ENCODE data around the gene CD79A. TPM values are rescaled to one million over a fixed set of nuclear protein-coding genes. Genes with fewer than 3 reads are reported as not detected.
A peak's percentile ranks its signal among the peaks of the same experiment; 100 is the strongest.

CD79A gene
- total and polyA plus RNA-seq, 4 experiments from 2014 or later: 0.93 to 29.7 (median 3.2) TPM

GRCh38 chr19:41853768-41854167 lies 23.3 kb upstream of the CD79A start:
- Mint-ChIP-seq H3K27me3 (peaks cover 0 to 5% of the 10 kb centered on the region in 2 donors), H3K27ac (no peak overlapping the region), H3K4me3 (no peak overlapping the region), H3K36me3 (no peaks in the 10 kb centered on the region), H3K9me3 (no peaks in the 10 kb centered on the region), H3K4me1 (no peaks in the 10 kb centered on the region)
- intact Hi-C loops (cut with micrococcal nuclease): no loop called here
- H3K27me3 ChIP-seq (ENCODE audit: insufficient read depth, low read length): no peaks in the 10 kb centered on the region
- no peak overlapping the region for H3K27ac ChIP-seq (ENCODE audit: low read depth, low read length)
- peaks cover under 1% of the 10 kb centered on the region for H3K4me1 ChIP-seq (ENCODE audit: insufficient read depth, low read length)
- no peak for DNase-seq
- ChIA-PET CTCF (ENCODE audit: partially characterized antibody) (interaction anchor here (1.6 kb wide), 1 partner anchor 18 kb away, joined by 4 read pairs; no protein-coding TSS in a partner anchor), POLR2A (ENCODE audit: partially characterized antibody) (no interaction called here)
- H3K36me3 ChIP-seq (ENCODE audit: insufficient read depth, low read length): no peaks in the 10 kb centered on the region
- no peaks in the 10 kb centered on the region for H3K9me3 ChIP-seq (ENCODE audit: control insufficient read depth in 1 of 2, low read length in 2 of 2)
- H3K4me3 ChIP-seq (ENCODE audit: low read length in 2 of 2): no peak overlapping the region

GRCh38 chr19:41859213-41859617 lies 17.9 kb upstream of the CD79A start:
- Mint-ChIP-seq H3K36me3 (peaks cover 29 to 42% of the 10 kb centered on the region in 2 donors), H3K27ac (peak overlapping the region; percentile 91 to 100 (median 98)), H3K4me3 (peak overlapping the region; percentile 85 to 98 (median 93)), H3K9me3 (no peaks in the 10 kb centered on the region), H3K27me3 (peaks cover 0 to 3% of the 10 kb centered on the region in 2 donors), H3K4me1 (peaks cover 32 to 50% (median 39%) of the 10 kb centered on the region in 4 donors)
- DNase-seq: no peak
- Histone ChIP-seq H3K27me3 (ENCODE audit: insufficient read depth, low read length) (no peaks in the 10 kb centered on the region), H3K9me3 (ENCODE audit: control insufficient read depth in 1 of 2, low read length in 2 of 2) (no peaks in the 10 kb centered on the region), H3K27ac (ENCODE audit: low read depth, low read length) (peak overlapping the region; percentile 96), H3K4me1 (ENCODE audit: insufficient read depth, low read length) (peaks cover 44% of the 10 kb centered on the region), H3K4me3 (ENCODE audit: low read length in 2 of 2) (peak overlapping the region in 1 of 2 donors; percentile 82), H3K36me3 (ENCODE audit: insufficient read depth, low read length) (peaks cover 32% of the 10 kb centered on the region)
- ChIA-PET CTCF (ENCODE audit: partially characterized antibody) (interaction anchor here (0.9 to 8.8 kb wide), 12 partner anchors 8 to 176 kb away, joined by 3 to 125 read pairs (median 8); partner anchors contain the start of genes CD79A, ERFL and RABAC1), POLR2A (ENCODE audit: partially characterized antibody) (interaction anchor here (0.6 to 7.8 kb wide), 22 partner anchors 7 to 596 kb away, joined by 3 to 261 read pairs (median 8); partner anchors contain the start of genes ARHGEF1, CD79A, GSK3A and HNRNPUL1)
- intact Hi-C loops (cut with micrococcal nuclease): loop anchor here (1.0 to 2.0 kb wide), 6 partner anchors 16 to 176 kb away; partner anchors contain the start of gene RABAC1

- no peaks in the 10 kb centered on the region for H3K27me3 ChIP-seq (ENCODE audit: insufficient read depth, low read length)
- POLR2A ChIA-PET (ENCODE audit: partially characterized antibody): interaction anchor here (0.6 to 7.8 kb wide), 28 partner anchors 8 to 596 kb away, joined by 3 to 261 read pairs (median 6); partner anchors contain the start of genes ARHGEF1, CD79A, ERFL and GSK3A
- peak; percentile 97 to 99 (median 98) for DNase-seq
- Mint-ChIP-seq H3K4me1 (peaks cover 34 to 56% (median 42%) of the 10 kb centered on the region in 4 donors), H3K27ac (peak within 1 kb of the TSS; percentile 91 to 100 (median 98)), H3K9me3 (no peaks in the 10 kb centered on the region), H3K36me3 (peaks cover 35 to 48% of the 10 kb centered on the region in 2 donors), H3K4me3 (peak within 1 kb of the TSS; percentile 89 to 98 (median 94)), H3K27me3 (no peaks in the 10 kb centered on the region)
- H3K4me3 ChIP-seq (ENCODE audit: low read length in 2 of 2): peak within 1 kb of the TSS; percentile 82 to 86
- peaks cover 38% of the 10 kb centered on the region for H3K36me3 ChIP-seq (ENCODE audit: insufficient read depth, low read length)
- peaks cover 50% of the 10 kb centered on the region for H3K4me1 ChIP-seq (ENCODE audit: insufficient read depth, low read length)
- CTCF ChIA-PET (ENCODE audit: partially characterized antibody): interaction anchor here (0.6 to 8.8 kb wide), 16 partner anchors 8 to 175 kb away, joined by 3 to 125 read pairs (median 6); partner anchors contain the start of genes CD79A, ERFL and RABAC1
- no peaks in the 10 kb centered on the region for H3K9me3 ChIP-seq (ENCODE audit: control insufficient read depth in 1 of 2, low read length in 2 of 2)
- intact Hi-C loops (cut with micrococcal nuclease): loop anchor here (1.0 to 5.0 kb wide), 9 partner anchors 11 to 217 kb away; partner anchors contain the start of genes RABAC1 and ZNF574
- peak within 1 kb of the TSS; percentile 96 for H3K27ac ChIP-seq (ENCODE audit: low read depth, low read length)
Observed at GRCh38 chr19:41859618-41860418, 17.3 kb upstream of the CD79A start, which contains the start of gene RPS19. TSS of gene RPS19 (plus strand) at chr19:41860255. CDS start at chr19:41860775, 520 bp downstream.

GRCh38 chr19:41860419-41861115 lies 16.5 kb upstream of the CD79A start:
- intact Hi-C loops (cut with micrococcal nuclease): loop anchor here (1.0 to 5.0 kb wide), 3 partner anchors 11 to 217 kb away; partner anchors contain the start of gene ZNF574
- Histone ChIP-seq H3K4me1 (ENCODE audit: insufficient read depth, low read length) (peaks cover 57% of the 10 kb centered on the region), H3K27me3 (ENCODE audit: insufficient read depth, low read length) (no peaks in the 10 kb centered on the region), H3K9me3 (ENCODE audit: control insufficient read depth in 1 of 2, low read length in 2 of 2) (no peaks in the 10 kb centered on the region), H3K27ac (ENCODE audit: low read depth, low read length) (peak overlapping the region; percentile 96), H3K4me3 (ENCODE audit: low read length in 2 of 2) (peak overlapping the region; percentile 82 to 86), H3K36me3 (ENCODE audit: insufficient read depth, low read length) (peaks cover 46% of the 10 kb centered on the region)
- Mint-ChIP-seq H3K4me3 (peak overlapping the region; percentile 89 to 95 (median 92)), H3K27ac (peak overlapping the region; percentile 91 to 96 (median 95)), H3K9me3 (no peaks in the 10 kb centered on the region), H3K27me3 (no peaks in the 10 kb centered on the region), H3K36me3 (peaks cover 35 to 51% of the 10 kb centered on the region in 2 donors), H3K4me1 (peaks cover 34 to 56% (median 44%) of the 10 kb centered on the region in 4 donors)
- POLR2A ChIA-PET (ENCODE audit: partially characterized antibody): interaction anchor here (0.8 to 7.8 kb wide), 21 partner anchors 9 to 597 kb away, joined by 3 to 261 read pairs (median 8); partner anchors contain the start of genes ARHGEF1, CD79A, ERFL and HNRNPUL1
- DNase-seq: peak in 1 of 5 donors; percentile 29
- CTCF ChIA-PET (ENCODE audit: partially characterized antibody): interaction anchor here (0.6 to 8.8 kb wide), 14 partner anchors 9 to 174 kb away, joined by 3 to 125 read pairs (median 6); partner anchors contain the start of genes CD79A, ERFL and RABAC1

- ChIA-PET POLR2A (ENCODE audit: partially characterized antibody) (interaction anchor here (1.5 to 7.8 kb wide), 10 partner anchors 9 to 97 kb away, joined by 4 to 261 read pairs (median 14); partner anchors contain the start of genes ARHGEF1, CD79A, ERFL and RABAC1), CTCF (ENCODE audit: partially characterized antibody) (interaction anchor here (0.8 to 8.8 kb wide), 7 partner anchors 13 to 174 kb away, joined by 3 to 125 read pairs (median 11); partner anchors contain the start of genes CD79A and ERFL)
Observed at GRCh38 chr19:41861116-41861768, 15.8 kb upstream of the CD79A start.

DNA sequence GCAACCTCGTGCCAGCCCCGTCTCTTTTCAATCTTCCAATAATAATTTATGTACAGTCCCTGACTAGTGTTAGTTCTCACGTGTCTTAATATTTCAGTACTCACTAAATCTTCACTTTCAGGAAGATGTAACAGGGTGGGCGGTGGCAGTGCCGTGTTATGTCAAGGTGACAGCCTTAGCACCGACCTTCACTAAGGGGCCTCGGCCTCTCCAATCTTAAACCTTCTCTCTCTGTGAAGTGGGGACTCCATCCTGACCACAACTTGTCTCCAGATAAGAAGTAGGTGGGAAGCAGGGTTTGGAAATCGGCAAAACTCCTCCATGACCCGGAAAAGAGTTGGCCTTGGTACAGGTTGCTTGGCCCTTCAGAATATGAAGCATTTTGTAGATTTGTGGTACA lies 15.2 kb upstream of the CD79A start:
- no peaks in the 10 kb centered on the region for H3K9me3 Mint-ChIP-seq
- peak overlapping the region; percentile 89 to 95 (median 92) for H3K4me3 Mint-ChIP-seq
- peaks cover 51% of the 10 kb centered on the region for H3K36me3 ChIP-seq (ENCODE audit: insufficient read depth, low read length)
- H3K4me1 Mint-ChIP-seq: peaks cover 37 to 64% (median 51%) of the 10 kb centered on the region in 4 donors
- intact Hi-C loops (cut with micrococcal nuclease): loop anchor here (5.0 kb wide), 1 partner anchor 215 kb away; the partner anchor contains the start of gene ZNF574
- no peaks in the 10 kb centered on the region for H3K9me3 ChIP-seq (ENCODE audit: control insufficient read depth in 1 of 2, low read length in 2 of 2)
- peak overlapping the region; percentile 96 for H3K27ac ChIP-seq (ENCODE audit: low read depth, low read length)
- no peaks in the 10 kb centered on the region for H3K27me3 Mint-ChIP-seq
- ChIA-PET POLR2A (ENCODE audit: partially characterized antibody) (interaction anchor here (1.0 to 7.8 kb wide), 7 partner anchors 11 to 97 kb away, joined by 3 to 261 read pairs (median 57); partner anchors contain the start of genes ARHGEF1, CD79A and RABAC1), CTCF (ENCODE audit: partially characterized antibody) (interaction anchor here (1.6 to 8.8 kb wide), 2 partner anchors 12 to 22 kb away, joined by 5 to 125 read pairs; partner anchors contain the start of gene CD79A)
- DNase-seq: no peak
- peak overlapping the region; percentile 91 to 96 (median 94) for H3K27ac Mint-ChIP-seq
- H3K27me3 ChIP-seq (ENCODE audit: insufficient read depth, low read length): no peaks in the 10 kb centered on the region
- H3K4me3 ChIP-seq (ENCODE audit: low read length in 2 of 2): peak overlapping the region in 1 of 2 donors; percentile 82
- peaks cover 67% of the 10 kb centered on the region for H3K4me1 ChIP-seq (ENCODE audit: insufficient read depth, low read length)
- H3K36me3 Mint-ChIP-seq: peaks cover 38 to 56% of the 10 kb centered on the region in 2 donors

More at GRCh38 chr19:41861116-41861768, 15.8 kb upstream of the CD79A start:
- Mint-ChIP-seq H3K27me3 (no peaks in the 10 kb centered on the region), H3K4me1 (peaks cover 35 to 58% (median 47%) of the 10 kb centered on the region in 4 donors), H3K4me3 (peak overlapping the region; percentile 89 to 95 (median 92)), H3K9me3 (no peaks in the 10 kb centered on the region), H3K36me3 (peaks cover 36 to 53% of the 10 kb centered on the region in 2 donors), H3K27ac (peak overlapping the region; percentile 91 to 96 (median 95))
- Histone ChIP-seq H3K4me1 (ENCODE audit: insufficient read depth, low read length) (peaks cover 60% of the 10 kb centered on the region), H3K4me3 (ENCODE audit: low read length in 2 of 2) (peak overlapping the region; percentile 82 to 86), H3K36me3 (ENCODE audit: insufficient read depth, low read length) (peaks cover 48% of the 10 kb centered on the region), H3K27ac (ENCODE audit: low read depth, low read length) (peak overlapping the region; percentile 96), H3K9me3 (ENCODE audit: control insufficient read depth in 1 of 2, low read length in 2 of 2) (no peaks in the 10 kb centered on the region), H3K27me3 (ENCODE audit: insufficient read depth, low read length) (no peaks in the 10 kb centered on the region)
- intact Hi-C loops (cut with micrococcal nuclease): loop anchor here (5.0 kb wide), 1 partner anchor 216 kb away; the partner anchor contains the start of gene ZNF574
- no peak for DNase-seq
